CD14-positive monocyte (primary cell): Measurements from ENCODE around the gene BARHL2. TPM values are rescaled to one million over a fixed set of nuclear protein-coding genes. Genes with fewer than 3 reads are reported as not detected.

Source experiments
- DNase-seq, 3 donors: peaks; one replicate each; pipeline ENCODE4 v3.0.0-alpha.2; 2011 to 2022
- H2AFZ ChIP-seq: 2 replicates; pipeline ENCODE4 v1.6.0; 2012; ENCODE audit warnings: mild to moderate bottlenecking, low read depth, low read length, inconsistent platforms; ENCODE audit not compliant: insufficient read depth, poor library complexity, severe bottlenecking
- H3K27ac ChIP-seq, 2 donors: 1 replicate in 1 of 2; 2 replicates in 1 of 2; pipeline ENCODE4 v1.5.1; 2012 to 2013; ENCODE audit warnings: low read length in 2 of 2, control low read depth in 1 of 2, inconsistent platforms in 1 of 2, low read depth in 1 of 2, mild to moderate bottlenecking in 1 of 2
- H3K27me3 ChIP-seq, 2 donors: one replicate each; pipeline versions ENCODE4 v1.6.0 to v1.6.1; 2011 to 2013; ENCODE audit warnings: low read length in 2 of 2; ENCODE audit not compliant: control insufficient read depth in 2 of 2, insufficient read depth in 2 of 2
- H3K36me3 ChIP-seq, 2 donors: replicated peaks in 1 of 2; 1 replicate in 1 of 2; 2 replicates in 1 of 2; pipeline versions ENCODE4 v1.5.1 to v1.6.1; 2012 to 2013; ENCODE audit warnings: low read length in 2 of 2, control low read depth in 1 of 2, inconsistent platforms in 1 of 2, mild to moderate bottlenecking in 1 of 2; ENCODE audit not compliant: insufficient read depth in 2 of 2, control insufficient read depth in 1 of 2
- H3K4me1 ChIP-seq, 2 donors: 1 replicate in 1 of 2; 2 replicates in 1 of 2; pipeline versions ENCODE4 v1.5.1 to v1.6.1; 2012 to 2013; ENCODE audit warnings: low read length in 2 of 2, control low read depth in 1 of 2, inconsistent platforms in 1 of 2, mild to moderate bottlenecking in 1 of 2, moderate library complexity in 1 of 2; ENCODE audit not compliant: insufficient read depth in 2 of 2, control insufficient read depth in 1 of 2
- H3K4me2 ChIP-seq: replicated peaks from 2 replicates; pipeline ENCODE3; 2012; ENCODE audit warnings: low read length, moderate library complexity, mild to moderate bottlenecking; ENCODE audit not compliant: poor library complexity, severe bottlenecking; ENCODE audit errors: extremely low read depth
- H3K4me3 ChIP-seq, 3 experiments: fragments of 200-600 bp in 1 of 3; sonication (generic) in 1 of 3; replicated peaks in 1 of 3; 1 replicate in 2 of 3; 2 replicates in 1 of 3; pipeline ENCODE4 v1.5.1; 2011 to 2013; ENCODE audit warnings: low read length in 3 of 3, mild to moderate bottlenecking in 3 of 3, control low read depth in 2 of 3, low read depth in 2 of 3, inconsistent platforms in 1 of 3, moderate library complexity in 1 of 3
- H3K79me2 ChIP-seq: 2 replicates; pipeline ENCODE4 v1.6.0; 2012; ENCODE audit warnings: mild to moderate bottlenecking, control low read depth, inconsistent platforms, low read length, moderate library complexity; ENCODE audit not compliant: insufficient read depth
- H3K9ac ChIP-seq: 2 replicates; pipeline ENCODE4 v1.6.0; 2017; ENCODE audit warnings: low read length, mild to moderate bottlenecking; ENCODE audit not compliant: insufficient read depth, poor library complexity, severe bottlenecking
- H3K9me3 ChIP-seq, 2 donors: replicated peaks in 1 of 2; 1 replicate in 1 of 2; 2 replicates in 1 of 2; pipeline versions ENCODE4 v1.5.1 to v1.6.1; 2012 to 2013; ENCODE audit warnings: low read length in 2 of 2, control low read depth in 1 of 2; ENCODE audit not compliant: control insufficient read depth in 1 of 2, insufficient read depth in 1 of 2
- H4K20me1 ChIP-seq: 2 replicates; pipeline ENCODE4 v1.6.0; 2012; ENCODE audit warnings: mild to moderate bottlenecking, low read length, control low read depth, moderate library complexity; ENCODE audit not compliant: insufficient read depth
- H3K27ac Mint-ChIP-seq, 7 donors: one replicate each; pipeline ENCODE4 v1.8.0; 2020; ENCODE audit warnings: mild to moderate bottlenecking in 7 of 7, mixed read lengths in 7 of 7, moderate library complexity in 6 of 7, inconsistent platforms in 2 of 7
- H3K27me3 Mint-ChIP-seq, 3 donors: one replicate each; pipeline ENCODE4 v1.8.0; 2021 to 2022; ENCODE audit warnings: low read depth in 3 of 3, mild to moderate bottlenecking in 3 of 3, mixed read lengths in 3 of 3, moderate library complexity in 3 of 3, inconsistent platforms in 1 of 3
- H3K36me3 Mint-ChIP-seq, 2 donors: one replicate each; pipeline ENCODE4 v1.8.0; 2020; ENCODE audit warnings: mixed read lengths in 2 of 2, inconsistent platforms in 1 of 2, mild to moderate bottlenecking in 1 of 2
- H3K4me1 Mint-ChIP-seq: one replicate; pipeline ENCODE4 v1.8.0; 2020; ENCODE audit warnings: mild to moderate bottlenecking, mixed read lengths
- H3K4me3 Mint-ChIP-seq, 2 donors: one replicate each; pipeline ENCODE4 v1.8.0; 2020; ENCODE audit warnings: mild to moderate bottlenecking in 2 of 2, mixed read lengths in 2 of 2, moderate library complexity in 1 of 2
- H3K9me3 Mint-ChIP-seq, 7 donors: one replicate each; pipeline ENCODE4 v1.8.0; 2020 to 2022; ENCODE audit warnings: mixed read lengths in 7 of 7, mild to moderate bottlenecking in 6 of 7, moderate library complexity in 6 of 7, inconsistent platforms in 2 of 7
- WGBS: methylation state at CpG from one replicate; pipeline ENCODE4 v1.1.5; 2013; ENCODE audit warnings: missing lambda C conversion rate; ENCODE audit not compliant: insufficient coverage; 5-methylcytosine and 5-hydroxymethylcytosine counted together
- intact Hi-C, 2 donors: fragments of 100-400 bp; cut with micrococcal nuclease; formaldehyde crosslinking; loops; one replicate each; pipeline versions ENCODE4 v1.15.0 to v1.15.1; 2023
- polyA plus RNA-seq, 3 donors: library from polyadenylated mRNA; depleted of rRNA in 1 of 3; unstranded in 2 of 3; stranded (reverse) in 1 of 3; fragments of 300-500 nt in 2 of 3; fragments of >200 nt in 1 of 3; fragmentation: Illumina TruSeq in 2 of 3; gene quantifications; 1 replicate in 2 of 3; 2 replicates in 1 of 3; pipeline ENCODE4 v1.2.3, GENCODE V29; 2012 to 2021
- TF ChIP-seq, protein P1 (sequence below): fragments of 200-600 bp; IDR thresholded peaks from one replicate; pipeline ENCODE4 v1.8.0; 2022; ENCODE audit warnings: antibody characterized with exemption, mild to moderate bottlenecking

BARHL2 gene
- polyA plus RNA-seq, 3 donors = not detected

DNA sequence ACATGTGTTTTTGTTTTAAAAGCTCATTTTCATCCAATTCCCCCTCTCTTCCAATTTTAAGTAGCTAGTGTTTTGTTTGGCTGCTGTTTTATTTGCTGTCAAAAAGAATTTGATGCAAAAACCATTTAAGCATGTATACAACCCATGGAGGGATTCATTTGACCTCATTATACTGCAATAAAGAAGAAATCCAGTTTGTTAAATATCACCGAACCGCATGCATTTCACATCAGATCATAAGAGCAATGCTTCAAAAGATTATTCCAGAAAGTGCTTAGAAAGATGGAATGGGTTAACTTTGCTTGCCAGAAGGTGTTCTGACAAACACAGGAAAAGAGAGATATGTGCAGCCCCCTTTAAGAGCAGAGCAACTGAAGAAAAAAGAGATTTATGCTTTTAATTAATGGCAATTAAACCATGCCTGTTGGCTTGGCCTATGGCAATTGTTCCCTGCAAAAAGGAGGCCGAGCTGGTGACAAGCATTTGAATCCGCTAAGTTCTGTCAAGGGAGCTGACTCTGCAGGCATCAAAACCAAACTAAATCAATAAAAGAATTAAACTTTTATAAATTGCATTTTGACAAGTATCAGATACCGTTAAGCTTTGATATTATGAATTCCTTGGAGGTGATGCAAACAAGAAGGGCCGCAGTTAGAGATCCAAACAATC, 14.4 kb upstream of the BARHL2 start:
- Histone ChIP-seq H3K9ac (no peak overlapping the region), H3K4me3 (no peak overlapping the region), H3K4me2 (no peak overlapping the region), H2AFZ (no peak overlapping the region), H3K27ac (no peak overlapping the region), H3K36me3 (no peaks in the 10 kb centered on the region), H3K79me2 (no peaks in the 10 kb centered on the region), H3K27me3 (peaks cover 85 to 95% of the 10 kb centered on the region in 2 donors), H4K20me1 (no peaks in the 10 kb centered on the region), H3K9me3 (peaks cover 0 to 45% of the 10 kb centered on the region in 2 donors), H3K4me1 (peaks cover 12 to 14% of the 10 kb centered on the region in 2 donors)
- intact Hi-C loops = no loop called here
- peaks cover 0 to 29% (median 21%) of the 10 kb centered on the region in 7 donors for H3K9me3 Mint-ChIP-seq
- peaks cover 0 to 14% of the 10 kb centered on the region in 2 donors for H3K36me3 Mint-ChIP-seq
- peaks cover 29% of the 10 kb centered on the region for H3K4me1 Mint-ChIP-seq
- H3K27me3 Mint-ChIP-seq = peaks cover 73 to 98% (median 83%) of the 10 kb centered on the region in 3 donors
- H3K4me3 Mint-ChIP-seq = peak overlapping the region in 1 of 2 donors; percentile 87
- DNase-seq = no peak
- H3K27ac Mint-ChIP-seq = no peak overlapping the region
- no CpG with 5 or more reads among the region's 6 CpGs for WGBS
- TF ChIP-seq, protein P1, sequence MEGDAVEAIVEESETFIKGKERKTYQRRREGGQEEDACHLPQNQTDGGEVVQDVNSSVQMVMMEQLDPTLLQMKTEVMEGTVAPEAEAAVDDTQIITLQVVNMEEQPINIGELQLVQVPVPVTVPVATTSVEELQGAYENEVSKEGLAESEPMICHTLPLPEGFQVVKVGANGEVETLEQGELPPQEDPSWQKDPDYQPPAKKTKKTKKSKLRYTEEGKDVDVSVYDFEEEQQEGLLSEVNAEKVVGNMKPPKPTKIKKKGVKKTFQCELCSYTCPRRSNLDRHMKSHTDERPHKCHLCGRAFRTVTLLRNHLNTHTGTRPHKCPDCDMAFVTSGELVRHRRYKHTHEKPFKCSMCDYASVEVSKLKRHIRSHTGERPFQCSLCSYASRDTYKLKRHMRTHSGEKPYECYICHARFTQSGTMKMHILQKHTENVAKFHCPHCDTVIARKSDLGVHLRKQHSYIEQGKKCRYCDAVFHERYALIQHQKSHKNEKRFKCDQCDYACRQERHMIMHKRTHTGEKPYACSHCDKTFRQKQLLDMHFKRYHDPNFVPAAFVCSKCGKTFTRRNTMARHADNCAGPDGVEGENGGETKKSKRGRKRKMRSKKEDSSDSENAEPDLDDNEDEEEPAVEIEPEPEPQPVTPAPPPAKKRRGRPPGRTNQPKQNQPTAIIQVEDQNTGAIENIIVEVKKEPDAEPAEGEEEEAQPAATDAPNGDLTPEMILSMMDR = no peak

DNA sequence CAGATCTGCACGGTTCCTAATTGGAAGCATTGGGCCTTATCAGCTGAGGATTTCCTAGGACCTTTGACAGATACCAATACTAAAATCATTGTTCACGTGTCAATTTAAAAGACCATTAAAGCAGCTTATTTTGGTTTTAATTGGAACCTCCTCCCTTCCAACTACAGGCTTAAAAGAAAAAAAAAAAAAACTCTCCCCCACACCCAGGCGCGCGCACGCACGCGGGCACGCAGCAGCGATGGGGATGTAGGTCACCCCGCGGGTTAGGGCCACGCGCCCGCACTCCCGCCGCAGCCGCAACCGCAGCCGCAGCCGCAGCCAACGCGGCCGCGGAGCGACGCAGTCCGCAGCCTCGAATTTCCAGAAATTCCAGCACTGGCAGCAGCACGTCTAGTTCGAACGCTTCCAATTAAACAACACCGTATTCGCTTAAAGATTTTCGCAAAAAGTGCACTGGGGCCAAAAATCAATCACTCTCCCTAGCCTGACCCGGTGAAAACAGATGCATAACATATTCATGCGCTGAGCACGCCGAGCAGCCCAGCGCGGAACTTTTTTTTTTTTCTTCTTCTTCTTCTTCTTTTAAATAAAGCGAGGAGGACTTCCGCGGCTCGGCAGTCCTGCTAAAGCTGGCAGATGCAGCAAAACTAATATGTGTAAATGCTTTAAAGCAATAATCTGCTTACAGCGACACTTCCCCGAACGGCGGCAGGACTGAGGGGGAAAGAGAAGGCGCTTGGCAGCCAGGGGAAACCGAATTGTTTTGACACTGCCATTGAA, 13.3 kb upstream of the BARHL2 start:
- H3K27me3 Mint-ChIP-seq = peaks cover 83 to 100% (median 94%) of the 10 kb centered on the region in 3 donors
- peaks cover 39% of the 10 kb centered on the region for H3K4me1 Mint-ChIP-seq
- WGBS = 2% methylated on average over 27 of the region's 51 CpGs
- H4K20me1 ChIP-seq = no peaks in the 10 kb centered on the region
- H2AFZ ChIP-seq = peak overlapping the region; percentile 25
- H3K27ac ChIP-seq = no peak overlapping the region
- H3K4me3 Mint-ChIP-seq = peak overlapping the region; percentile 60 to 87
- H3K4me2 ChIP-seq = peak overlapping the region; percentile 63
- no peak overlapping the region for H3K27ac Mint-ChIP-seq
- H3K9ac ChIP-seq = no peak overlapping the region
- peaks cover 0 to 55% of the 10 kb centered on the region in 2 donors for H3K9me3 ChIP-seq
- DNase-seq = no peak
- H3K36me3 ChIP-seq = no peaks in the 10 kb centered on the region
- intact Hi-C loops = no loop called here
- H3K79me2 ChIP-seq = no peaks in the 10 kb centered on the region
- TF ChIP-seq, protein P1 = no peak
- peaks cover 14 to 18% of the 10 kb centered on the region in 2 donors for H3K4me1 ChIP-seq
- peak overlapping the region in 1 of 3 experiments; percentile 52 for H3K4me3 ChIP-seq
- peaks cover 90 to 98% of the 10 kb centered on the region in 2 donors for H3K27me3 ChIP-seq
- peaks cover 0 to 14% of the 10 kb centered on the region in 2 donors for H3K36me3 Mint-ChIP-seq
- H3K9me3 Mint-ChIP-seq = peaks cover 0 to 35% (median 25%) of the 10 kb centered on the region in 7 donors
